Esophagus muscularis mucosa (tissue), 4 donors: ENCODE results near the gene PRSS16. TPM values are rescaled to one million over a fixed set of nuclear protein-coding genes. Genes with fewer than 3 reads are reported as not detected.

Experiments used
- DNase-seq: peaks from one replicate; pipeline ENCODE4 v3.0.0-alpha.2; 2017; ENCODE audit errors: extremely low spot score
- H3K27ac ChIP-seq, 4 donors: fragments of 200-600 bp; sonication (generic); replicated peaks in 1 of 4; 1 replicate in 3 of 4; 2 replicates in 1 of 4; pipeline ENCODE4 v1.5.1; 2016 to 2019; ENCODE audit warnings: mild to moderate bottlenecking in 1 of 4
- H3K27me3 ChIP-seq, 4 donors: fragments of 200-600 bp; sonication (generic); one replicate each; pipeline versions ENCODE4 v1.5.1 to v1.6.0; 2016 to 2019
- H3K36me3 ChIP-seq, 4 donors: fragments of 200-600 bp; sonication (generic); one replicate each; pipeline ENCODE4 v1.5.1; 2016 to 2019
- H3K4me1 ChIP-seq, 4 donors: fragments of 200-600 bp; sonication (generic); one replicate each; pipeline ENCODE4 v1.5.1; 2016 to 2019
- H3K4me3 ChIP-seq, 4 donors: fragments of 200-600 bp; sonication (generic); 1 replicate in 2 of 4; 2 replicates in 2 of 4; pipeline ENCODE4 v1.5.1; 2016 to 2019; ENCODE audit warnings: mild to moderate bottlenecking in 4 of 4, moderate library complexity in 1 of 4
- H3K9me3 ChIP-seq, 4 donors: fragments of 200-600 bp; sonication (generic); 1 replicate in 3 of 4; 2 replicates in 1 of 4; pipeline ENCODE4 v1.5.1; 2016 to 2019
- CTCF ChIP-seq, 3 experiments: fragments of 200-600 bp in 2 of 3; fragments of 450-650 bp in 1 of 3; sonication (generic) in 2 of 3; IDR thresholded peaks; one replicate each; pipeline ENCODE4 v1.5.1; 2017 to 2019; ENCODE audit warnings: antibody characterized with exemption in 3 of 3, mild to moderate bottlenecking in 2 of 3, moderate library complexity in 1 of 3
- EP300 ChIP-seq: sonication (generic); formaldehyde crosslinking; IDR thresholded peaks from one replicate; pipeline ENCODE4 v1.6.1; 2017; ENCODE audit warnings: antibody characterized with exemption
- POLR2A ChIP-seq: fragments of 450-650 bp; IDR thresholded peaks from one replicate; pipeline ENCODE4 v1.6.1; 2017; ENCODE audit warnings: antibody characterized with exemption, moderate library complexity, mild to moderate bottlenecking, low read depth
- POLR2AphosphoS5 ChIP-seq, 2 donors: sonication (generic); formaldehyde crosslinking; IDR thresholded peaks; one replicate each; pipeline ENCODE4 v1.6.1; 2017; ENCODE audit warnings: antibody characterized with exemption in 2 of 2
- WGBS: methylation state at CpG from one replicate; pipeline ENCODE4 v1.1.5; 2018; 5-methylcytosine and 5-hydroxymethylcytosine counted together
- intact Hi-C: fragments of 100-400 bp; cut with DNase I; formaldehyde crosslinking; loops from one replicate; pipeline ENCODE4 v1.15.1; 2023
- total RNA-seq, 4 donors: library from RNA; depleted of rRNA; stranded (reverse); fragments of >200 nt; gene quantifications; one replicate each; pipeline versions ENCODE4 v1.1.0 to v1.2.1, GENCODE V29; 2016

PRSS16 gene
- total RNA-seq, 4 donors from 2014 or later, result not detected

- Histone ChIP-seq H3K27ac (no peak overlapping the region), H3K4me3 (no peak overlapping the region), H3K27me3 (peaks cover 0 to 96% (median 35%) of the 10 kb centered on the region in 4 donors), H3K36me3 (no peaks in the 10 kb centered on the region), H3K9me3 (peaks cover 0 to 7% (median 0%) of the 10 kb centered on the region in 4 donors), H3K4me1 (peaks cover 0 to 10% (median 2%) of the 10 kb centered on the region in 4 donors)
- DNase-seq, result no peak
- TF ChIP-seq POLR2A (no peak), CTCF (IDR thresholded peaks at IDR 0.05) (no peak), EP300 (no peak), POLR2AphosphoS5 (IDR thresholded peaks at IDR 0.05) (no peak)
- 79% methylated on average over 7 of the region's 7 CpGs for WGBS
- intact Hi-C loops, result no loop called here
Observed at GRCh38 chr6:27241443-27241842, 6.1 kb upstream of the PRSS16 start.

- no peaks in the 10 kb centered on the region for H3K36me3 ChIP-seq
- no peak for DNase-seq
- TF ChIP-seq CTCF (IDR thresholded peaks at IDR 0.05), result no peak
- no peak for TF ChIP-seq POLR2A
- no peak for TF ChIP-seq POLR2AphosphoS5 (IDR thresholded peaks at IDR 0.05)
- no peak for TF ChIP-seq EP300
- peaks cover 0 to 95% (median 22%) of the 10 kb centered on the region in 4 donors for H3K27me3 ChIP-seq
- no peak overlapping the region for H3K27ac ChIP-seq
- intact Hi-C loops, result no loop called here
- H3K4me1 ChIP-seq, result peaks cover 0 to 10% (median 2%) of the 10 kb centered on the region in 4 donors
- H3K9me3 ChIP-seq, result peaks cover 0 to 7% (median 0%) of the 10 kb centered on the region in 4 donors
- 77% methylated on average over 14 of the region's 14 CpGs for WGBS
- H3K4me3 ChIP-seq, result no peak overlapping the region
Observed at GRCh38 chr6:27242589-27243265, 4.8 kb upstream of the PRSS16 start.

DNA sequence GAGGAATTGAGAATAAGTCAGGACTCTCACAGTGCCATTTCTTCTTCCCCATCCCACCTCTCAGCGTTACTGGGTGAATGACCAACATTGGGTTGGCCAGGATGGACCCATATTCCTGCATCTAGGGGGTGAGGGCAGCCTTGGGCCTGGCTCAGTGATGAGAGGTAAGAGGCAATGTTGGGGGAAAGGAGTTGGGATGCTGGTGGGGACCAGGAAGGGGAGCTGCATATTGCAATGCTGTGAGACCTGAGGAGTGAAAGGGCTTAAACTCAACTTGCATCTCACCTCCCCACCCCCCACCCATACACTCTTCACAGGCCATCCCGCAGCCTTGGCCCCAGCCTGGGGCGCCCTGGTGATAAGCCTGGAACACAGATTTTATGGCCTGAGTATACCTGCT lies 1.3 kb downstream of the PRSS16 start:
- 86% methylated on average over 1 of the region's 3 CpGs for WGBS
- Histone ChIP-seq H3K4me3 (no peak overlapping the region), H3K4me1 (peaks cover 14 to 19% (median 18%) of the 10 kb centered on the region in 4 donors), H3K27me3 (peaks cover 0 to 97% (median 27%) of the 10 kb centered on the region in 4 donors), H3K9me3 (no peaks in the 10 kb centered on the region), H3K27ac (no peak overlapping the region), H3K36me3 (no peaks in the 10 kb centered on the region)
- TF ChIP-seq POLR2AphosphoS5 (IDR thresholded peaks at IDR 0.05) (no peak), EP300 (no peak), POLR2A (no peak), CTCF (IDR thresholded peaks at IDR 0.05) (no peak)
- intact Hi-C loops, result no loop called here
- no peak for DNase-seq

GRCh38 chr6:27250277-27251111 lies 3.0 kb downstream of the PRSS16 start:
- H3K4me1 ChIP-seq, result peaks cover 14 to 19% (median 18%) of the 10 kb centered on the region in 4 donors
- TF ChIP-seq POLR2AphosphoS5 (IDR thresholded peaks at IDR 0.05) (no peak), POLR2A (no peak), EP300 (no peak), CTCF (IDR thresholded peaks at IDR 0.05) (no peak)
- no peak overlapping the region for H3K27ac ChIP-seq
- intact Hi-C loops, result no loop called here
- peaks cover 0 to 97% (median 27%) of the 10 kb centered on the region in 4 donors for H3K27me3 ChIP-seq
- no peaks in the 10 kb centered on the region for H3K36me3 ChIP-seq
- H3K9me3 ChIP-seq, result no peaks in the 10 kb centered on the region
- 8% methylated on average over 22 of the region's 35 CpGs for WGBS
- DNase-seq, result no peak
- peak overlapping the region; percentile 45 to 51 (median 49) for H3K4me3 ChIP-seq
